Measurements from ENCODE around the gene PPP4R4. TPM values are rescaled to one million over a fixed set of nuclear protein-coding genes. Genes with fewer than 3 reads are reported as not detected.

Gene PPP4R4
- total RNA-seq, 4 donors from 2014 or later, result 0.25 to 2.0 (median 1.1) TPM

- TF ChIP-seq, protein P1, sequence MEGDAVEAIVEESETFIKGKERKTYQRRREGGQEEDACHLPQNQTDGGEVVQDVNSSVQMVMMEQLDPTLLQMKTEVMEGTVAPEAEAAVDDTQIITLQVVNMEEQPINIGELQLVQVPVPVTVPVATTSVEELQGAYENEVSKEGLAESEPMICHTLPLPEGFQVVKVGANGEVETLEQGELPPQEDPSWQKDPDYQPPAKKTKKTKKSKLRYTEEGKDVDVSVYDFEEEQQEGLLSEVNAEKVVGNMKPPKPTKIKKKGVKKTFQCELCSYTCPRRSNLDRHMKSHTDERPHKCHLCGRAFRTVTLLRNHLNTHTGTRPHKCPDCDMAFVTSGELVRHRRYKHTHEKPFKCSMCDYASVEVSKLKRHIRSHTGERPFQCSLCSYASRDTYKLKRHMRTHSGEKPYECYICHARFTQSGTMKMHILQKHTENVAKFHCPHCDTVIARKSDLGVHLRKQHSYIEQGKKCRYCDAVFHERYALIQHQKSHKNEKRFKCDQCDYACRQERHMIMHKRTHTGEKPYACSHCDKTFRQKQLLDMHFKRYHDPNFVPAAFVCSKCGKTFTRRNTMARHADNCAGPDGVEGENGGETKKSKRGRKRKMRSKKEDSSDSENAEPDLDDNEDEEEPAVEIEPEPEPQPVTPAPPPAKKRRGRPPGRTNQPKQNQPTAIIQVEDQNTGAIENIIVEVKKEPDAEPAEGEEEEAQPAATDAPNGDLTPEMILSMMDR (IDR thresholded peaks at IDR 0.05), result no peak
- DNase-seq (ENCODE audit: low spot score) (no peak), ATAC-seq (ENCODE audit: low FRiP score) (no peak)
These were observed 142.6 kb downstream of the PPP4R4 start for GRCh38 chr14:94316692-94317091.

- no peak for ATAC-seq (ENCODE audit: low FRiP score)
- DNase-seq (ENCODE audit: low spot score), result no peak
- TF ChIP-seq, protein P1 (IDR thresholded peaks at IDR 0.05), result no peak
These were observed 143.1 kb downstream of the PPP4R4 start for GRCh38 chr14:94317259-94317658.

GRCh38 chr14:94320243-94320642 lies 146.1 kb downstream of the PPP4R4 start:
- TF ChIP-seq, protein P1 (IDR thresholded peaks at IDR 0.05), result no peak
- no peak for DNase-seq (ENCODE audit: low spot score)
- ATAC-seq (ENCODE audit: low FRiP score), result no peak

GRCh38 chr14:94321421-94322271 lies 147.5 kb downstream of the PPP4R4 start:
- ATAC-seq (ENCODE audit: low FRiP score) (no peak), DNase-seq (ENCODE audit: low spot score) (no peak)
- TF ChIP-seq, protein P1 (IDR thresholded peaks at IDR 0.05), result no peak

DNA sequence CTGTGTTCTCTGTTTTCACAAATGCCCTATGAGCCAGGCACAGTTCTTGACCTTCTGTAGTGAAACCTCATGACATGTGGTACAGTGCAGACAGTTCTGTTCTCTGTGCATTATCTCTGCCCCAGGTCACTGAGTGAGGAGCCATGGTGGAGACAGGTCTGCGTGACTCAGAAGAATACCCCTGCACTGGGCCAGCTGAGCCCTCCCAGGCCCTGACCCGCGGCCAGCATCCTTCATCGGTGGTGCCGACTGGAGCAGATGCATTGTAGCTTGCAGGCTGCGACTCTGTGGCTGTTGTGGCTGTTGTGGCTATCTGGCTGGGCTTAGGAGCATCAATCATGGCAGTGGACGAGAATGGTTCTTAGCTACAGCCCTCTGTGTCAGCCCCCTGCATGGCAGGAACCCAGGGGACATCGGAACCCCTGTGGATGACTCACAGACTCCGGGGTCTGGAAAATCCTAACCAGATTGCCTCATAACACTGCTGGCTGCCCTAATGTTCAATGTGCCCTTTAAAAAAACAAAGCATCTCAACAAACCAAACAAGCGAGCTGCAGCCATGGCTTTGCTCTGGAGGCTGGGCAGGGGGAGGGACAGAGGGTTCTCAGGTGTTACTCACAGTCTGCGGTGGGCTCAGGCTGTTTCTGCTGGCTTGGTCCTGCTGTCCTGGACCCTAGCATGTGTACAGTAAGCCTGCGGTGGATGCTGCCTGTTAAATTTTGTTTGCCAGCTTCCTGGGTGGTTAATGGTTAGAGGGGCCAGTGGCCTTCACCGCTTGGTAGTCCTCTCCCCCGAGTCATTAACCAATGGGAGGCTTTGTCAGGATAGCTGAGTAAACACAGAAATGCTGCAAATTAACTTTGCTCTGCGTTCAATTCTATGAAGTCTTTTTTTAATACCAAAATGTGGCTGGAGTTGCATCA lies 148.8 kb downstream of the PPP4R4 start, which contains the start of gene SERPINA6:
Gene SERPINA6 (minus strand): TSS at position 689 of the 923 bp plus-strand sequence. CDS start 8,688 bp downstream, outside the sequence.
- no peak for ATAC-seq (ENCODE audit: low FRiP score)
- DNase-seq (ENCODE audit: low spot score), result no peak
- TF ChIP-seq, protein P1 (IDR thresholded peaks at IDR 0.05), result no peak

DNA sequence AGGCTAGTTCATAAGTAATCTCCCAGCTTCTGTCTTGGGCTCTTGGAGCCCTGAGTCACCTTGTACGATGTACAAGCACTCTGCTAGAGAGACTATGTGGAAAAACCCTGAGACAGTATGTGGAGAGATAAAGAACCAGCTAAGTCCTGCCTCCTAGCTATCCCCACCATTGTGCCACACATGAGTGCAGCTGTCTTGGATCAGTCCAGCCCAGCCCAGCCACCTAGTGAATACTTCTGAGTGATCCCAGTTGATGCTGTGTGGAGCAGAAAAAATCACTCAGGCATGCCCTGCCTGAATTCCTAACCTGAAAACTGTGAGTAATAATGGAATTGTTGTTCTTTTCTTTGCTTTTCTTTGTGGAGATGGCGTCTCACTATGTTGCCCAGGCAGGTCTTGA lies 154.1 kb downstream of the PPP4R4 start:
- ATAC-seq (ENCODE audit: low FRiP score) (no peak), DNase-seq (ENCODE audit: low spot score) (no peak)
- TF ChIP-seq, protein P1 (IDR thresholded peaks at IDR 0.05), result no peak

Other genes starting within 250 kb of the PPP4R4 start
- not detected for gene FAM181A, start 247.0 kb upstream of the PPP4R4 start, total RNA-seq
- gene ASB2, start 197.8 kb upstream of the PPP4R4 start, total RNA-seq, result 1 to 10 TPM in 1 of 4 donors, under 1 TPM in 3; 0.36 to 2.4 (median 0.56) TPM
- gene CCDC197, start 177.0 kb upstream of the PPP4R4 start, total RNA-seq, result not detected
- 1 to 10 TPM in 2 of 4 donors, under 1 TPM in 2; 0.47 to 1.7 (median 0.96) TPM for gene OTUB2, start 148.0 kb upstream of the PPP4R4 start, total RNA-seq
- gene DDX24, start 93.1 kb upstream of the PPP4R4 start, total RNA-seq, result 100 to 1,000 TPM; 106 to 215 (median 147) TPM
- 10 to 100 TPM in 3 of 4 donors, 1 to 10 TPM in 1; 9.2 to 28.6 (median 13.1) TPM for gene IFI27L1, start 93.0 kb upstream of the PPP4R4 start, total RNA-seq
- gene IFI27, start 63.6 kb upstream of the PPP4R4 start, total RNA-seq, result 1,000 to 10,000 TPM in 1 of 4 donors, 100 to 1,000 TPM in 3; 285 to 1,264 (median 308) TPM
- 100 to 1,000 TPM in 1 of 4 donors, 10 to 100 TPM in 3; 43.2 to 109 (median 47.7) TPM for gene IFI27L2, start 44.7 kb upstream of the PPP4R4 start, total RNA-seq
- not detected for gene SERPINA10, start 118.9 kb downstream of the PPP4R4 start, total RNA-seq
- 1 to 10 TPM in 1 of 4 donors, not detected in 3; 1.5 TPM for gene SERPINA6, start 149.0 kb downstream of the PPP4R4 start, total RNA-seq
- gene SERPINA2, start 192.4 kb downstream of the PPP4R4 start, total RNA-seq, result not detected
- 10 to 100 TPM in 3 of 4 donors, 1 to 10 TPM in 1; 2.8 to 92.4 (median 13.2) TPM for gene SERPINA1, start 214.3 kb downstream of the PPP4R4 start, total RNA-seq

Measured in omental fat pad (tissue), 4 donors.